Cardiac fibroblast (primary cell): Measurements from ENCODE around the gene ATP6V1G2.

ENCODE experiments used
- DNase-seq, 2 donors: peaks; one replicate each; pipeline versions ENCODE4 v3.0.0 to v3.0.0-alpha.2; 2010; ENCODE audit warnings: low read depth in 2 of 2
- H3K4me3 ChIP-seq, 2 donors: replicated peaks in 1 of 2; 1 replicate in 1 of 2; 2 replicates in 1 of 2; pipeline ENCODE4 v1.5.1; 2011; ENCODE audit warnings: low read depth in 2 of 2, low read length in 2 of 2, mild to moderate bottlenecking in 2 of 2, moderate library complexity in 1 of 2
- CTCF ChIP-seq: IDR thresholded peaks from one replicate; pipeline ENCODE4 v1.5.1; 2011; ENCODE audit warnings: low read depth, mild to moderate bottlenecking, low read length, inconsistent platforms

The ATP6V1G2 gene

DNA sequence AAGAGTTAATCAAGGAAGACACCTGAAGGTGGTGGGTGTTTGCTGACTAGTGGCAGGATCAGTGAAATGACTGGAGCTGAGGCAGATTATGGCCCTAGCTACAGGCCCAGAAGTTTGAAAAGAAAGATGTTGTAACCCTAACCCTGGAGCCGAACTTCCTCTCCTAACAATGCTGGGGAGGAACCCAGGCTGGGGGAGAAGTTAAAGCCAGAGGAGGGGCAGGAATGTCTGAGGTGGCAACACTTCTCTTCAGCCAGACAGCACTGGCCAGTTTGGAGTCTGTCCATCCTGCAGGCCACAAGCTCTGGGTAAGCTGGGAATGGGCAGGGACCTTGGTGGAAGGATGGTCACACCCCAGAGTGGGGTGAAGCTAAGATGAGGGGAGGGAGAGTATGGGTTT, 39.6 kb upstream of the ATP6V1G2 start, which contains the start of gene LST1:
TSS of gene LST1 (plus strand) at position 270 of the 400 bp plus-strand sequence. CDS start 1,023 bp downstream, outside the sequence.
- DNase-seq: peak in 1 of 2 donors; percentile 42
- TF ChIP-seq CTCF: no peak
- H3K4me3 ChIP-seq: no peak within 1 kb of the TSS

DNA sequence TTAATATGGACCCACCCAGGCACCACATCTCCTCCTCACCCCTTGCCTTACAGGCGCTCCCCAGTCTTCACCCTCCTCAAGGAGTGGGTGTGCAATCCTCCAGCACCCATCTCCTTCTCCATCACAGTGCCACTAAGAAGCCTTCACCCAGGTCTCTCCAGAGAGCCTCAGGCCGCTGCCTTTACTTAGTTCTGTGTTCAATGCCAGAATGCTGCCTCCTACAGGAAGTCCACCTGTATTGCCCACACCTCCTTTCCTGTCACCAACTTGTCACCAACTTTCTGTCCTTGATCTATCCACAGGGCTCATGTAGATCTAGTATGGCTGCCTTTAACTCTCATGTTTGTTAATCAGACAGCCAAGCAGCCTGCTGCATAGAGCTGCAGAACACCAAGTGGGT, 39.1 kb upstream of the ATP6V1G2 start:
- H3K4me3 ChIP-seq: no peak overlapping the region
- peak; percentile 43 for TF ChIP-seq CTCF
- DNase-seq: no peak

DNA sequence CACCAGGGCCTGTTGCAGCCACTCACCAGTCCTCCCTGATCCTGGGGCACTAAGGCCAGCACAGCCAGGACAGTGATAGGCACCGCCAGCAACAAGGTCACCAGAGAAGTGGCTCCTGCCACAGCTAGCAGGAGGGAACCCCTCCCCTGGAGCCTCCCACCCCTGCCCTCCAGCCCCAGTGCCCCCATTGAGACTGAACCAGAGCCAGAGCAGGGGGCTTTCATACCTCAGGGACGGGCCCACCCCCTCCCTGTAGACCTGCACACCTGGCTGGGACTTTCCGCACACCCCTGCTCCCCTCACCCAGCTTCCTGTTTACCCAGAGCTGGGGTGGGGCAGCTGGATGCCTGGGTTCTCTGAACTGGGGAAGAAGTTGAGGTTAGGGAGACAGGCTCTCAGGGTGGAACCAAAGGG, 35.8 kb upstream of the ATP6V1G2 start, which contains the start of gene LTB:
TSS of gene LTB (minus strand) at position 195 of the 414 bp plus-strand sequence. CDS start at position 188, 7 bp downstream.
- DNase-seq: no peak
- H3K4me3 ChIP-seq: peak within 1 kb of the TSS; percentile 84 to 90
- TF ChIP-seq CTCF: no peak

GRCh38 chr6:31581434-31582229, 35.2 kb upstream of the ATP6V1G2 start:
- no peak for TF ChIP-seq CTCF
- DNase-seq: no peak
- peak overlapping the region; percentile 84 to 90 for H3K4me3 ChIP-seq

DNA sequence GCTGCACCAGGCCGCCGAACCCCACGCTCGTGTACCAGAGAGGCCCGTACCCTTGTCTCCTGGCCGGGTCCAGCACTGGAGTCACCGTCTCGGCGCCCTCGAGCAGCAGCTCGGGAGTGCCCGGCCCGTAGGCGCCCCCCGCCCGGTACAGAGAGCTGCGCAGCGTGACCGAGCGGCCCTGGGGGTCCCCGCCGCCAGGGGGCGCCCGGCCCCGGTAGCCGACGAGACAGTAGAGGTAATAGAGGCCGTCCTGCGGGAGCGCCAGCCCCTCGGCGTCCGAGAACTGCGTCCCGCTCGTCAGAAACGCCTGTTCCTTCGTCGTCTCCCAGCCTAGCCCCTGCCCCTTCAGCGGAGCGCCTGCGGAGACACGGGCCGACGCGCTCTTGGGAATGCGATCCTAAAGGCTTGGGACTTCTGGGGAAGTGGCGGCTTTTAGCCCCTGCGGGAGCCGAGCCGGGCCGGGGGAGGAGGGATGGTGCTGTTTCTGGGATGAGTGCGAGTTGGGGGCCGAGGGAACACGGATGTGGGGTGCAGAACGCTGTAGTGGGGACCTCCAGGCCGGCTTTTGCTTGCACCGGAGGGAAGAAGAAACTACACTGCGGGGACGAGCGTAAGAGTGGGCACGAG, 34.5 kb upstream of the ATP6V1G2 start:
- peak; percentile 75 to 86 for DNase-seq
- peak; percentile 71 for TF ChIP-seq CTCF
- peak overlapping the region; percentile 84 to 90 for H3K4me3 ChIP-seq

GRCh38 chr6:31580438-31580740, 34.0 kb upstream of the ATP6V1G2 start:
- peak overlapping the region; percentile 84 to 90 for H3K4me3 ChIP-seq
- TF ChIP-seq CTCF: no peak
- DNase-seq: no peak
